ENCODE results near the gene DNAH10.

DNA sequence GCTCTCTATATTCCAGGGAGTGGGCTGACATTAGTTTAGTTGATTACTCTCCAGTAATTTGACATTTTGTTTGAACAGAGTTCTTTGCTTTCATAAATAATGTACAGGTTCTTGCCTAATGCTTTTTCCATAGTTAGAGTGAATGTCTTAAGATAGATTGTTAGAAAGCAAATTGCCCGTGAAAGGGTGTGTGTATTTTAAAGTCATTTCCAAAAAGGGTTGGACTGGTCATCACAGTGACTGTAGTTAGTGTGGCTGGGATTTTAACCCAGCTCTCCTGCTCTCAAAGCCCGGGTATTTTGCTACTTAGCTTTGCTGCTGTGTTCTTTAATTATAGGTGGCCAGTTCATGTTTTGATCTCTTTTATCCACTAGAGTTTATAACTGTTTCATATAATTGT lies 74.2 kb downstream of the DNAH10 start:
- no peak for TF ChIP-seq POLR2A (IDR thresholded peaks at IDR 0.05; ENCODE audit: extremely low read depth, insufficient read length)
- TF ChIP-seq, protein P1, sequence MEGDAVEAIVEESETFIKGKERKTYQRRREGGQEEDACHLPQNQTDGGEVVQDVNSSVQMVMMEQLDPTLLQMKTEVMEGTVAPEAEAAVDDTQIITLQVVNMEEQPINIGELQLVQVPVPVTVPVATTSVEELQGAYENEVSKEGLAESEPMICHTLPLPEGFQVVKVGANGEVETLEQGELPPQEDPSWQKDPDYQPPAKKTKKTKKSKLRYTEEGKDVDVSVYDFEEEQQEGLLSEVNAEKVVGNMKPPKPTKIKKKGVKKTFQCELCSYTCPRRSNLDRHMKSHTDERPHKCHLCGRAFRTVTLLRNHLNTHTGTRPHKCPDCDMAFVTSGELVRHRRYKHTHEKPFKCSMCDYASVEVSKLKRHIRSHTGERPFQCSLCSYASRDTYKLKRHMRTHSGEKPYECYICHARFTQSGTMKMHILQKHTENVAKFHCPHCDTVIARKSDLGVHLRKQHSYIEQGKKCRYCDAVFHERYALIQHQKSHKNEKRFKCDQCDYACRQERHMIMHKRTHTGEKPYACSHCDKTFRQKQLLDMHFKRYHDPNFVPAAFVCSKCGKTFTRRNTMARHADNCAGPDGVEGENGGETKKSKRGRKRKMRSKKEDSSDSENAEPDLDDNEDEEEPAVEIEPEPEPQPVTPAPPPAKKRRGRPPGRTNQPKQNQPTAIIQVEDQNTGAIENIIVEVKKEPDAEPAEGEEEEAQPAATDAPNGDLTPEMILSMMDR (IDR thresholded peaks at IDR 0.05; ENCODE audit: low read depth, low read length): no peak

Data from NB4 (cell line).